Measurements from ENCODE around the gene RASEF. TPM values are rescaled to one million over a fixed set of nuclear protein-coding genes. Genes with fewer than 3 reads are reported as not detected.

Gene RASEF
- total and polyA plus RNA-seq, 2 of the 4 experiments (the other 2 are of a cell fraction) = under 0.01 to 0.05 TPM

GRCh38 chr9:83020327-83020726 lies 42.6 kb downstream of the RASEF start:
- in situ Hi-C loops (cut with MboI; ENCODE audit: low sequenced_read_pairs) = no loop called here
- no peak for ATAC-seq (ENCODE audit: low read depth)

More at GRCh38 chr9:83020327-83020726, 42.6 kb downstream of the RASEF start:
- POLR2A ChIA-PET (ENCODE audit: unreplicated experiment) = no interaction called here
- no peak overlapping the region for H3K56ac ChIP-seq (ENCODE audit: extremely low read depth, insufficient read depth, low read length)
- H2BK20ac ChIP-seq (ENCODE audit: low read depth, low read length) = no peak overlapping the region
- intact Hi-C loops (cut with micrococcal nuclease) (no loop called here), dilution Hi-C loops (cut with HindIII; ENCODE audit: low sequenced_read_pairs, unreplicated experiment) (no loop called here)
- H2AK5ac ChIP-seq (ENCODE audit: low read depth, low read length) = no peak overlapping the region
- H3K4me1 ChIP-seq (ENCODE audit: control insufficient read depth, insufficient read depth, low read length) = peaks cover 4% of the 10 kb centered on the region
- H2AK9ac ChIP-seq (replicated peaks; ENCODE audit: low read depth, low read length, poor library complexity) = no peak overlapping the region
- no peaks in the 10 kb centered on the region for H3K36me3 ChIP-seq (ENCODE audit: control insufficient read depth, insufficient read depth, low read length)
- H3K27me3 ChIP-seq (ENCODE audit: control insufficient read depth, insufficient read depth, low read length) = no peaks in the 10 kb centered on the region
- no peak overlapping the region for H4K5ac ChIP-seq (ENCODE audit: low read depth, low read length)
- no peak overlapping the region for H3K18ac ChIP-seq (ENCODE audit: low read depth, low read length)
- no peak overlapping the region for H3K4me3 ChIP-seq (ENCODE audit: insufficient read depth, low read depth, low read length)
- no peaks in the 10 kb centered on the region for H4K20me1 ChIP-seq (ENCODE audit: insufficient read depth, low read length)
- no peak overlapping the region for H3K4ac ChIP-seq (ENCODE audit: low read depth, low read length)
- no peak overlapping the region for H4K91ac ChIP-seq (ENCODE audit: insufficient read depth, low read depth, low read length)
- no peak overlapping the region for H3K27ac ChIP-seq (ENCODE audit: insufficient read depth, low read length)
- 87% methylated on average over 3 of the region's 7 CpGs; no CpG with 5 or more reads in 1 of the 2 experiments for WGBS, 2 experiments (ENCODE audit: extremely low coverage in 2 of 2, insufficient read length in 1 of 2)
- no peaks in the 10 kb centered on the region for H3K9me3 ChIP-seq (ENCODE audit: control insufficient read depth, insufficient read depth, low read length)
- H3K79me1 ChIP-seq (ENCODE audit: low read depth in 1 of 2, low read length in 2 of 2) = no peaks in the 10 kb centered on the region
- no peaks in the 10 kb centered on the region; the same call in 1 of the 2 replicates for H3K9me1 ChIP-seq (ENCODE audit: insufficient read depth, low read length)
- H2BK15ac ChIP-seq (ENCODE audit: low read depth, low read length) = no peak overlapping the region
- H2AFZ ChIP-seq (replicated peaks; ENCODE audit: low read length, poor library complexity) = no peak overlapping the region
- H3K9ac ChIP-seq (ENCODE audit: low read depth, low read length) = no peak overlapping the region
- no TSS peak for BruUV-seq (replicated peaks)
- CTCF ChIA-PET = no interaction called here
- no peak overlapping the region for H3K23ac ChIP-seq (ENCODE audit: low read depth, low read length)
- H3K14ac ChIP-seq (replicated peaks; ENCODE audit: low read depth, low read length) = no peak overlapping the region
- no peak for DNase-seq
- H2BK120ac ChIP-seq (ENCODE audit: low read depth, low read length) = no peak overlapping the region
- no peak overlapping the region for H3K4me2 ChIP-seq (ENCODE audit: low read depth, low read length)
- TF ChIP-seq MAFK (IDR thresholded peaks at IDR 0.05; ENCODE audit: low read depth, low read length) = no peak
- no peak for TF ChIP-seq CEBPB (IDR thresholded peaks at IDR 0.05; ENCODE audit: low read depth, low read length)
- no peak for TF ChIP-seq RCOR1 (IDR thresholded peaks at IDR 0.05; ENCODE audit: insufficient replicate concordance, low read length)
- TF ChIP-seq CHD1 (IDR thresholded peaks at IDR 0.05; ENCODE audit: low read depth, low read length) = no peak
- no peak for TF ChIP-seq POLR2A (IDR thresholded peaks at IDR 0.05; ENCODE audit: low read depth, low read length)
- TF ChIP-seq USF2 (IDR thresholded peaks at IDR 0.05; ENCODE audit: low read depth, low read length) = no peak
- no peak overlapping the region for H4K8ac ChIP-seq (ENCODE audit: low read depth in 2 of 2, low read length in 2 of 2)
- H2BK5ac ChIP-seq (ENCODE audit: low read depth, low read length, poor library complexity, severe bottlenecking) = no peak overlapping the region
